Transverse colon (tissue), 4 donors: Measurements from ENCODE around the gene LGI4. TPM values are rescaled to one million over a fixed set of nuclear protein-coding genes. Genes with fewer than 3 reads are reported as not detected.
A peak's percentile ranks its signal among the peaks of the same experiment; 100 is the strongest.

Source experiments
- DNase-seq: peaks from one replicate; pipeline ENCODE4 v3.0.0-alpha.2; 2019
- H3K27ac ChIP-seq, 4 donors: fragments of 200-600 bp; sonication (generic); 2 replicates each; pipeline ENCODE4 v1.5.1; 2016 to 2018; ENCODE audit warnings: inconsistent platforms in 4 of 4
- H3K27me3 ChIP-seq: fragments of 200-600 bp; sonication (generic); 2 replicates; pipeline ENCODE4 v1.5.1; 2017; ENCODE audit warnings: inconsistent platforms
- H3K36me3 ChIP-seq, 4 donors: fragments of 200-600 bp; sonication (generic); 2 replicates each; pipeline ENCODE4 v1.5.1; 2017 to 2019; ENCODE audit warnings: inconsistent platforms in 4 of 4
- H3K4me1 ChIP-seq, 4 donors: fragments of 200-600 bp; sonication (generic); 2 replicates each; pipeline ENCODE4 v1.5.1; 2017 to 2020; ENCODE audit warnings: inconsistent platforms in 4 of 4
- H3K4me3 ChIP-seq, 4 donors: fragments of 200-600 bp; sonication (generic); 1 replicate in 1 of 4; 2 replicates in 3 of 4; pipeline versions ENCODE4 v1.5.1 to v1.6.1; 2017 to 2019; ENCODE audit warnings: inconsistent platforms in 4 of 4
- H3K9me3 ChIP-seq, 2 donors: fragments of 200-600 bp; sonication (generic); 2 replicates each; pipeline ENCODE4 v1.5.1; 2017 to 2019; ENCODE audit warnings: inconsistent platforms in 2 of 2
- EP300 ChIP-seq: sonication (generic); formaldehyde crosslinking; IDR thresholded peaks from one replicate; pipeline ENCODE4 v1.6.1; 2017; ENCODE audit warnings: antibody characterized with exemption, low read depth
- POLR2A ChIP-seq: fragments of 450-650 bp; IDR thresholded peaks from one replicate; pipeline ENCODE4 v1.6.1; 2016; ENCODE audit warnings: antibody characterized with exemption, mild to moderate bottlenecking, moderate library complexity
- POLR2AphosphoS5 ChIP-seq, 3 donors: sonication (generic); formaldehyde crosslinking; IDR thresholded peaks; one replicate each; pipeline ENCODE4 v1.6.1; 2016; ENCODE audit warnings: antibody characterized with exemption in 3 of 3
- WGBS, 2 donors: methylation state at CpG; one replicate each; pipeline ENCODE4 v1.1.5; 2018; ENCODE audit warnings: low coverage in 1 of 2; 5-methylcytosine and 5-hydroxymethylcytosine counted together
- in situ Hi-C, 4 donors: fragments of 200-750 bp; cut with MboI; loops; one replicate each; pipeline versions ENCODE4 v1.15.0 to v1.15.1; 2017; ENCODE audit warnings: low sequenced_read_pairs in 3 of 4, low pct_ligation_motif_present in 1 of 4, low pct_unique_long_range_greater_than_20kb in 1 of 4
- intact Hi-C: fragments of 100-400 bp; cut with DNase I; formaldehyde crosslinking; loops from one replicate; pipeline ENCODE4 v1.15.1; 2023; ENCODE audit warnings: low total_unique reads
- total RNA-seq, 4 donors: library from RNA; depleted of rRNA; stranded (reverse); fragments of >200 nt; gene quantifications; one replicate each; pipeline ENCODE4 v1.1.0, GENCODE V29; 2016
- TF ChIP-seq, protein P1 (sequence below), 5 experiments: fragments of 200-600 bp in 3 of 5; fragments of 450-650 bp in 2 of 5; sonication (generic) in 3 of 5; IDR thresholded peaks; 1 replicate in 2 of 5; 2 replicates in 3 of 5; pipeline ENCODE4 v1.5.1; 2016 to 2017; ENCODE audit warnings: antibody characterized with exemption in 5 of 5, inconsistent platforms in 3 of 5, mild to moderate bottlenecking in 2 of 5, moderate library complexity in 1 of 5

LGI4 gene
- total RNA-seq, 4 donors from 2014 or later = 9.8 to 71.8 (median 25.9) TPM

DNA sequence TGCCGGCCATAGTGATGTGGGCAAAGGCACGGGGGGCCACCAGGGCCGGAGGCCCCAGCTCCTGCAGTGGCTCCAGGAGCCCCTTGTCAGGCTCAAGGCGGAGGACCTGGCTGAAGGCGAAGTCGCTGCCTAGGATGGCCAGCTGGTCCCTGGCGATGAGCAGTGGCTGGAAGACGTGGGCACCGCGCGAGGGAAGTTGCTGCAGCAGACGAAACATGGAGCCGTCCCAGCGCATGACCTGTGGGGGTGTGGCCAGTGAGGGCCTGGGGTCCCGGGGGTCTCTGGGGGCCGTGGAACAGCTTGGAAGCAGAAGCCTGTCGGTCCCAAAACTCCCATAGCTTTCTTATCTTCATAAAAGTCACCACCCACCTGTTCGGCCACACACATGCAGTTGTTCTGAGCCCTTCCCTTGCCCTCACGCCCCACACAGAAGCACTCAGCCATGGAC, 9.6 kb downstream of the LGI4 start:
- DNase-seq = no peak
- Histone ChIP-seq H3K4me3 (no peak overlapping the region), H3K4me1 (peaks cover 19 to 93% (median 66%) of the 10 kb centered on the region in 4 donors), H3K9me3 (no peaks in the 10 kb centered on the region), H3K27ac (peak overlapping the region; percentile 88 to 95 (median 91)), H3K27me3 (no peaks in the 10 kb centered on the region), H3K36me3 (no peaks in the 10 kb centered on the region)
- TF ChIP-seq POLR2AphosphoS5 (IDR thresholded peaks at IDR 0.05) = peak in 1 of 3 donors; percentile 34
- TF ChIP-seq, protein P1, sequence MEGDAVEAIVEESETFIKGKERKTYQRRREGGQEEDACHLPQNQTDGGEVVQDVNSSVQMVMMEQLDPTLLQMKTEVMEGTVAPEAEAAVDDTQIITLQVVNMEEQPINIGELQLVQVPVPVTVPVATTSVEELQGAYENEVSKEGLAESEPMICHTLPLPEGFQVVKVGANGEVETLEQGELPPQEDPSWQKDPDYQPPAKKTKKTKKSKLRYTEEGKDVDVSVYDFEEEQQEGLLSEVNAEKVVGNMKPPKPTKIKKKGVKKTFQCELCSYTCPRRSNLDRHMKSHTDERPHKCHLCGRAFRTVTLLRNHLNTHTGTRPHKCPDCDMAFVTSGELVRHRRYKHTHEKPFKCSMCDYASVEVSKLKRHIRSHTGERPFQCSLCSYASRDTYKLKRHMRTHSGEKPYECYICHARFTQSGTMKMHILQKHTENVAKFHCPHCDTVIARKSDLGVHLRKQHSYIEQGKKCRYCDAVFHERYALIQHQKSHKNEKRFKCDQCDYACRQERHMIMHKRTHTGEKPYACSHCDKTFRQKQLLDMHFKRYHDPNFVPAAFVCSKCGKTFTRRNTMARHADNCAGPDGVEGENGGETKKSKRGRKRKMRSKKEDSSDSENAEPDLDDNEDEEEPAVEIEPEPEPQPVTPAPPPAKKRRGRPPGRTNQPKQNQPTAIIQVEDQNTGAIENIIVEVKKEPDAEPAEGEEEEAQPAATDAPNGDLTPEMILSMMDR (IDR thresholded peaks at IDR 0.05) = no peak
- no peak for TF ChIP-seq EP300
- peak; percentile 55 for TF ChIP-seq POLR2A
- intact Hi-C loops (no loop called here), in situ Hi-C loops (no loop called here)
- 79 to 83% methylated on average over 1 to 19 of the region's 19 CpGs for WGBS, 2 donors

DNA sequence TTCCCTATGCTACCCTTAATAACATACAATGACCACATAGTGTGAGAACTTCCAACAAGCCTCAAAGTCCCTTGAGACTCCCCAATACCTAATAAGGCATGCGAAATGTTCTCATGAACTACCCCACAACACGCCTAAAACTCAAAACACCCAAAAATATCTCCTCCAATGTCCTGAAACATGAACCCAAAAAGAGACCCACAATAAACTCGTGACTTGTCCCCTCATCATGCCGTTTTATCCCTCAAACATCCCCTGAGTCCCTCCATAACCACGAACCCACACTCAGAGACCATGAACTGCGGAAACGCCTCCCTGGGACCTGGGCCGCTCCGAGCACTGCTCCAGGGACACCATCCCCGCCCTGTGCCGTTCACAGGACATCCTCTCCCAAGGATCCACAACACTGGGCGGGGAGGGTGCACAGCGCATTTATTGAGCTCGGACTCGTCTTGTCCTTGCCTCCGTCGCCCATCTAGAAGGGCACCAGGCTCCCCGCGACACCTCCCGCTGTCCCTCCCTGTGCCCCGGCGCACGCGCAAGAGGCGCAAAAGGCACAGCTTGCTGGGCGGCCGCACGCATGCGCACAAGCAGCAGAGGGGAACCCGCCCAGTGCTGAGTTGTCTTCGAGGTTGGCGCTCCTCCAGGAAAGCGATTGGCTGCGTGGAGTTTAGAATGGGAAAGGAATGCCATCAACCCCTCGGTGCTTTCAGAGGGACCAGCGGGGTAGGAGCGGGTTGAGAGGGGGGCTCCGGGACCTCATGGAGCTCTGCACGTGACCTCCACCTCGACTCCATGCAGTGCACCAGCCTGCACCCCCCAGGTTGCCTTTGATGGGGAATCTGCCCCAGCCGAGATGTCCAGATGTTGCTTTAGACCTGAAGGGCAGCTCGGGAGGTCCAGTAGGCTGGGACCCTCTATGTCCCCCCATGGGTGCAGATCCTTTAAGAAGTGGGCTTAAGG, 10.5 kb downstream of the LGI4 start:
- in situ Hi-C loops (no loop called here), intact Hi-C loops (no loop called here)
- Histone ChIP-seq H3K27ac (peak overlapping the region; percentile 88 to 95 (median 91)), H3K36me3 (no peaks in the 10 kb centered on the region), H3K4me3 (peak overlapping the region; percentile 13 to 51 (median 34)), H3K9me3 (no peaks in the 10 kb centered on the region), H3K27me3 (no peaks in the 10 kb centered on the region), H3K4me1 (peaks cover 19 to 94% (median 63%) of the 10 kb centered on the region in 4 donors)
- peak; percentile 96 for DNase-seq
- TF ChIP-seq EP300 (peak; percentile 94), POLR2AphosphoS5 (IDR thresholded peaks at IDR 0.05) (peak; percentile 90 to 95 (median 92)), POLR2A (peak; percentile 77)
- TF ChIP-seq, protein P1 (IDR thresholded peaks at IDR 0.05) = no peak
- WGBS, 2 donors = 11 to 30% methylated on average over 6 to 42 of the region's 42 CpGs

DNA sequence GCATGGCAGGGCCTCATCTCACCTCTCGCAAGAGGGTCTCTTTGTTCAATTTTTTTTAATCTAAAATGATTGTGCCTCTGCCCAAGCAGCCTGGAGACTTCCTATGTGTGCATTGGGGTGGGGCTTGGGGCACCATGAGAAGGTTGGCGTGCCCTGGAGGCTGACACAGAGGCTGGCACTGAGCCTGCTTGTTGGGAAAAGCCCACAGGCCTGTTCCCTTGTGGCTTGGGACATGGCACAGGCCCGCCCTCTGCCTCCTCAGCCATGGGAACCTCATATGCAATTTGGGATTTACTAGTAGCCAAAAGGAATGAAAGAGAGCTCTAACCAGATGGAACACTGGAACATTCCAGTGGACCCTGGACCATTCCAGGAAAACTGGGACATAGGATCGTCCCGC, 11.3 kb downstream of the LGI4 start:
- peaks cover 13 to 86% (median 61%) of the 10 kb centered on the region in 4 donors for H3K4me1 ChIP-seq
- in situ Hi-C loops (no loop called here), intact Hi-C loops (no loop called here)
- no peaks in the 10 kb centered on the region for H3K9me3 ChIP-seq
- no peaks in the 10 kb centered on the region for H3K27me3 ChIP-seq
- peak overlapping the region; percentile 88 to 95 (median 91) for H3K27ac ChIP-seq
- 63% methylated on average over 5 of the region's 5 CpGs; no CpG with 5 or more reads in 1 of the 2 donors for WGBS, 2 donors
- peak; percentile 71 for DNase-seq
- TF ChIP-seq, protein P1 (IDR thresholded peaks at IDR 0.05) = no peak
- TF ChIP-seq POLR2AphosphoS5 (IDR thresholded peaks at IDR 0.05) = peak in 1 of 3 donors; percentile 58
- H3K36me3 ChIP-seq = no peaks in the 10 kb centered on the region
- no peak overlapping the region for H3K4me3 ChIP-seq

DNA sequence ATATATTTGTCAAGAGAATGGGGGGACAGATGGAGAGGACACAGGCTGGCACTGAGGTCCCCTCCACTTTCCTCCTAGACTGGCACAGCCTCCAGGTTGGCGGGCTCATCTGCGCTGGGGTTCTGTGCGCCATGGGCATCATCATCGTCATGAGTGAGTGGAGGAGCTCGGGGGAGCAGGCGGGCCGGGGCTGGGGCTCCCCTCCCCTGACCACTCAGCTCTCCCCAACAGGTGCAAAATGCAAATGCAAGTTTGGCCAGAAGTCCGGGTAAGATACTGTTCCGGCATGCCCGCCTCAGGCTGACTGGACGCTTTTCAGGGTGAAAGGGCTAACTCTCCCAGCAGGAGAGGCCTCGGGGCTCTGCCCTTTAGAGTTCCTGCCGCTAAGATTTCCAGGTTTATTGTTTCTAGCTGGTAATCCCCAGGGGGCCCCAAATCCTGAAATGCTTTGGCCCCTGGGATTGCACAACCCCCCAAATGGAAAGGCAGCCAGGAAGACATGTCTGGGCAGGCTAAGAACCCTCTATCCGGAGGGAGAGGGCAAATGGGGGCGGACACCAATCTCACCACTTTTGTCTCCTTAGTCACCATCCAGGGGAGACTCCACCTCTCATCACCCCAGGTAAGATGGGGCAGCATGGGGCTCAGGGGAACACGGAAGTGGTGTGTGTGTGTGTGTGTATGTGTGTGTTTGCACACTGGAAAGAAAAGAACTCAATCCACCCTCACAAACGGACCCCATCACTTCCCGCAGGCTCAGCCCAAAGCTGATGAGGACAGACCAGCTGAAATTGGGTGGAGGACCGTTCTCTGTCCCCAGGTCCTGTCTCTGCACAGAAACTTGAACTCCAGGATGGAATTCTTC, 11.9 kb downstream of the LGI4 start:
- H3K36me3 ChIP-seq = no peaks in the 10 kb centered on the region
- TF ChIP-seq EP300 (no peak), POLR2AphosphoS5 (IDR thresholded peaks at IDR 0.05) (peak in 1 of 3 donors; percentile 3)

More for the DNA sequence above, 11.9 kb downstream of the LGI4 start:
- intact Hi-C loops (no loop called here), in situ Hi-C loops (no loop called here)
- Histone ChIP-seq H3K27me3 (no peaks in the 10 kb centered on the region), H3K9me3 (no peaks in the 10 kb centered on the region), H3K4me1 (peaks cover 10 to 79% (median 59%) of the 10 kb centered on the region in 4 donors), H3K27ac (peak overlapping the region; percentile 88 to 95 (median 91)), H3K4me3 (no peak overlapping the region)
- DNase-seq = no peak
- 78% methylated on average over 18 of the region's 19 CpGs; no CpG with 5 or more reads in 1 of the 2 donors for WGBS, 2 donors
